Measurements from ENCODE around the gene CXCL8.
"Not testable (repeated sequence)": the region's sequence is repeated elsewhere in the genome, so short reads cannot be mapped to it uniquely, and the experiment has no call there.

DNA sequence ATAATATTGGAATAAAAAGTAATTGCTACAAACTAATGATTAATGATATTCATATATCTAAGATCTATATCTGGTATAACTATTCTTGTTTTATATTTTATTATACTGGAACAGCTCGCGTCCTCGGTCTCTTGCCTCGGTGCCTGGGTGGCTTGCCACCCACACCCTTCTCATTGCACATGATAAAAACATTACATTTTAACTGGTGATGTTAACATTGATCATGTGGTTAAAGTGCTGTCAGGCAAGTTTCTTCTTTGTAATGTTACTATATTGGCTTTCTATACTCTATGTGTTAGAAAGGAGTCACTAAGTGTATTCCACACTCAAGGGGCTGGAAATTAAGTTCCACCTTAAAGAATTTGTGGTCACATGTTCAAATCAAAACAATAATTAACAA is 34.0 kb downstream of the CXCL8 start:
- not testable (repeated sequence) for TF ChIP-seq EZH2 (IDR thresholded peaks at IDR 0.05; ENCODE audit: borderline replicate concordance, low read length)
- TF ChIP-seq, protein P1, sequence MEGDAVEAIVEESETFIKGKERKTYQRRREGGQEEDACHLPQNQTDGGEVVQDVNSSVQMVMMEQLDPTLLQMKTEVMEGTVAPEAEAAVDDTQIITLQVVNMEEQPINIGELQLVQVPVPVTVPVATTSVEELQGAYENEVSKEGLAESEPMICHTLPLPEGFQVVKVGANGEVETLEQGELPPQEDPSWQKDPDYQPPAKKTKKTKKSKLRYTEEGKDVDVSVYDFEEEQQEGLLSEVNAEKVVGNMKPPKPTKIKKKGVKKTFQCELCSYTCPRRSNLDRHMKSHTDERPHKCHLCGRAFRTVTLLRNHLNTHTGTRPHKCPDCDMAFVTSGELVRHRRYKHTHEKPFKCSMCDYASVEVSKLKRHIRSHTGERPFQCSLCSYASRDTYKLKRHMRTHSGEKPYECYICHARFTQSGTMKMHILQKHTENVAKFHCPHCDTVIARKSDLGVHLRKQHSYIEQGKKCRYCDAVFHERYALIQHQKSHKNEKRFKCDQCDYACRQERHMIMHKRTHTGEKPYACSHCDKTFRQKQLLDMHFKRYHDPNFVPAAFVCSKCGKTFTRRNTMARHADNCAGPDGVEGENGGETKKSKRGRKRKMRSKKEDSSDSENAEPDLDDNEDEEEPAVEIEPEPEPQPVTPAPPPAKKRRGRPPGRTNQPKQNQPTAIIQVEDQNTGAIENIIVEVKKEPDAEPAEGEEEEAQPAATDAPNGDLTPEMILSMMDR (IDR thresholded peaks at IDR 0.05; ENCODE audit: low read length) = not testable (repeated sequence)
